Hepatocyte (in vitro differentiated cells): ENCODE data around the gene FOLR1.

Experiments used
- EZH2 ChIP-seq: fragments of 200-600 bp; sonication (generic); IDR thresholded peaks from 2 replicates; pipeline ENCODE4 v1.6.1; 2016; ENCODE audit warnings: antibody characterized with exemption, mild to moderate bottlenecking, borderline replicate concordance
- EZH2phosphoT487 ChIP-seq: fragments of 200-600 bp; sonication (generic); IDR thresholded peaks from one replicate; pipeline ENCODE4 v1.6.1; 2018; ENCODE audit warnings: antibody characterized with exemption, mild to moderate bottlenecking, low read depth, moderate library complexity; ENCODE audit not compliant: unreplicated experiment, severe bottlenecking
- TF ChIP-seq, protein P1 (sequence below): fragments of 200-600 bp; sonication (generic); IDR thresholded peaks from 2 replicates; pipeline ENCODE4 v1.5.1; 2016; ENCODE audit warnings: antibody characterized with exemption, mild to moderate bottlenecking; ENCODE audit not compliant: poor library complexity

DNA sequence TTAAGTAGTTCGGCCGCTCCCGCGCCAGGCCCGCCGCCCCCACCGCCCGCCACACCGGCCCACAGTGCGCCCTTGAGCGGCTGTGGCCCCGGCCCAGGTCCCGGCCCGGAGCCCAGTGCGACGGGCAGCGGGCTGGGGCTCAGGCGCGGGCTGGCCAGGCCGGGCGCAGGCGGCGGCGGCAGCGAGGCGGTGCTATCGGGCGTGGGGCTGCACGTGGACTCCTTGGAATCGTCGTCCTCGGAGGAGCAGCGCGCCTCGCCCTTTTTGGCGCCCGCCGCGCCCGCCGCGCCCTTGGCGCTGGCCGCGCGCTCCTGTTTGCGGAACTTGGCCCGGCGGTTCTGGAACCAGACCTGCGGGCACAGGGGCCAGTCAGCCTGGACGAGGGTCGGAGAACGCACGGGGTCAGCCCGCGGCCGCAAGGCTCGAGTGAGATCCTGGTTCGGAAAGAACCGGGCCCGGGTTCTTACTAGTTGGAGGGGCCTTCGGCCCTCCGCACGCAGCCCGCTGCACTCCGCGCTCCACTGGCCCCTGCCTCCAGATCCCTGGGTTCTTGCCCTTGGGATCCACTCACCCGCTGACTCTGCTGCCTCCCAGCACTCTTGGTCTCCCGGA lies 48.0 kb downstream of the FOLR1 start:
- TF ChIP-seq, protein P1, sequence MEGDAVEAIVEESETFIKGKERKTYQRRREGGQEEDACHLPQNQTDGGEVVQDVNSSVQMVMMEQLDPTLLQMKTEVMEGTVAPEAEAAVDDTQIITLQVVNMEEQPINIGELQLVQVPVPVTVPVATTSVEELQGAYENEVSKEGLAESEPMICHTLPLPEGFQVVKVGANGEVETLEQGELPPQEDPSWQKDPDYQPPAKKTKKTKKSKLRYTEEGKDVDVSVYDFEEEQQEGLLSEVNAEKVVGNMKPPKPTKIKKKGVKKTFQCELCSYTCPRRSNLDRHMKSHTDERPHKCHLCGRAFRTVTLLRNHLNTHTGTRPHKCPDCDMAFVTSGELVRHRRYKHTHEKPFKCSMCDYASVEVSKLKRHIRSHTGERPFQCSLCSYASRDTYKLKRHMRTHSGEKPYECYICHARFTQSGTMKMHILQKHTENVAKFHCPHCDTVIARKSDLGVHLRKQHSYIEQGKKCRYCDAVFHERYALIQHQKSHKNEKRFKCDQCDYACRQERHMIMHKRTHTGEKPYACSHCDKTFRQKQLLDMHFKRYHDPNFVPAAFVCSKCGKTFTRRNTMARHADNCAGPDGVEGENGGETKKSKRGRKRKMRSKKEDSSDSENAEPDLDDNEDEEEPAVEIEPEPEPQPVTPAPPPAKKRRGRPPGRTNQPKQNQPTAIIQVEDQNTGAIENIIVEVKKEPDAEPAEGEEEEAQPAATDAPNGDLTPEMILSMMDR, result no peak
- TF ChIP-seq EZH2 (peak; percentile 28), EZH2phosphoT487 (no peak)
